HUDEP-2 (cell line): ENCODE data around the gene CEP250.
A peak's percentile ranks its signal among the peaks of the same experiment; 100 is the strongest.

Experiments used
- DNase-seq, 76 experiments: peaks; one replicate each; lab custom pipeline; 2025; ENCODE audit not compliant: unreplicated experiment in 76 of 76; lab: John Stamatoyannopoulos, UW

Gene CEP250

DNA sequence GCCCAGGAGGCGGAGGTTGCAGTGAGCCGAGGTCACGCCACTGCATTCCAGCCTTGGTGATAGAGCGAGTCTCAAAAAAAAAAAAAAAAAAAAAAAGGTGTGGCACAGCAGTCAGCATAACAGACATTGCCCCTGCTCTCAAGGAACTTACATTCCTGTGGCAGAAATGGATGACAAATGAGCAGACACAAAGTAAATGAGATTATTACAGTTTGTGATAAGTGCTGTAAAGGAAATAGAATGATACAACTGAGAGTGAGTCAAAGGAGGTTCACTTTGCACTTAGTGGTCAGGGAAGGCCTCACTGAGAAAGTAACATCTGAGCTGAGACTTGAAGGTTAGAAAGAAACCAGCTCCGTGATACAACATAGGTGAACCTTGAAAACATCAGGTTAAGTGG, 36.4 kb downstream of the CEP250 start:
- no peak for DNase-seq

DNA sequence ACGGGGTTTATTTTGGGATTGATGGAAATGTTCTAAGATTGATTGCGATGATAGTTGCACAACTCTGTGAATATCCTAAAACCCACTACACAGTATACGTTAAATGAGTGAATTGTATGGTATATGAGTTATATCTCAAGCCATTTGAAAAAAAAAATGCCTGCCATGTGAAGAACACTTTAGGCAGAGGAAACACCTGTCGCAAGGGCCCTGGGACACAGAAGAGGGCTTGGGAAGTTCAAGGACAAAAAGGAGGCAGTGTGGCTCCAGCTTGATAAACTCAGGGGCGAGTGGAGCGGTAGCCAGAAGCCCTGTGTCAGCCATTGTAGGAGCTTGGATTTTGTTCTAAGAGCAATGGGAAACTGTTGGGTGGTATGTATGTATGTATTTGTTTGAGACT, 37.0 kb downstream of the CEP250 start:
- DNase-seq: no peak

DNA sequence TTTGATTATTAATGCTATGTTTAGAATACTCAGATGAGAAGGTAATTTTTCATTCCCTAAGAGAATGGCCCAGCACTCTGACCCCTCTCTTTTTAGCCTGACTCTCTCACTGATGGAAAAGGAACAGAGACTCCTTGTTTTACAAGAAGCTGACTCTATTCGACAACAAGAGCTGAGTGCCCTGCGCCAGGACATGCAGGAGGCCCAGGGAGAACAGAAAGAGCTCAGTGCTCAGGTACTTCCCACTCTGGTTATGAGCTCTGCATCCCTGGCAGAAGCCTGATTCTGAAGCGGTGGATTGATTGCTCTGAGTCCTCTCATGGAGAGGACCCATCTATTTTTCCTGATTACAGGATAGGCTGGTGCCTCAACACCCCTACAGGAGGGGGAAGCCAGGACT, 41.1 kb downstream of the CEP250 start:
- no peak for DNase-seq

DNA sequence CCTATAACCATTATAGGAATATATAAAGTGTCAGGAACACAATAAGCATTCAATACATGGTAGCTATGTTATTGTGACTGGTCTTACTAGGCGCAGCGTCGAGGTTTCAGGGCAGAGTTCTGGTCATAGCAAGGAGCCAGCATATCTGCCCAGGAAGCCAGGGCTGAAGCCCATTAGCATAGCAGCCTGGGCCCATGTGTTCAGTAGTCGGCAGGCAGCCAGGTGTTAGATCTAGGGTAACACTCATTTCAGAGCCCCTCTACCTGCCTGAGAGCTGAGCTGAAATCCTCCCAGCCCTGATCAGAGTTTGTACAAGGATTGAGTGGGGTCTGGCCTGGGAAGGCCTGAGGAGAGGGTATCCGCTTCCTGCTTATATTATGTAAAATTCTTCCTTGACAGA, 41.9 kb downstream of the CEP250 start:
- no peak for DNase-seq

DNA sequence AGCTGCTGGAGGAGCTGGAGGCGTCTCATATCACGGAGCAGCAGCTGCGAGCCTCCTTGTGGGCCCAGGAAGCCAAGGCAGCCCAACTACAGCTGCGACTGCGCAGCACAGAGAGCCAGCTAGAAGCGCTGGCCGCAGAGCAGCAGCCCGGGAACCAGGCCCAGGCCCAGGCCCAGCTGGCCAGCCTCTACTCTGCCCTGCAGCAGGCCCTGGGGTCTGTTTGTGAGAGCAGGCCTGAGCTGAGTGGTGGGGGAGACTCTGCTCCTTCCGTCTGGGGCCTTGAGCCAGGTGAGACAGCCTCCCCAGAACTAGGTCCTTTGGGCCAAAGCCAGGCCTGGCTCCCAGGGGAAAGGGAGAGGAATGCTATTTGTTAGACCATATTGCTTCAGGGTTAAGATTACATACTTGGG, 42.4 kb downstream of the CEP250 start:
- DNase-seq: no peak

DNA sequence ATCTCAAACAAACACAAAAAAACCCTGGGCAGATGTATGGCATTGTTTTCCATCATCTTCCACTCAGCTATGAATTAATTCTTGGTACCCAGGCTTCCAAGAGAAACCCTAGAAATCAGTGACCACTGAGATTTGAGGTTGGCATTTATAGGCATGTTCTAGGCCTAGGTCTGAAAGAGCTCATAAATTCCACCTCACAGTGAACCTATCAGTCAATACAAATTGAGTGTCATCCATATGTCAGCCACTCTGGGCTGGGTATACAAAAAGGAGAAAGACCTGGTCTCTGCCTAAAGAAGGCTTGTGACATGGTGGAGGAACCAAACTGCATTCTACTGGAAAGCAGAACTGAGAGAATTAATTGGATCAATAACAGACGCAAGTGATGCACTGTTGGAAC, 43.9 kb downstream of the CEP250 start:
- no peak for DNase-seq

DNA sequence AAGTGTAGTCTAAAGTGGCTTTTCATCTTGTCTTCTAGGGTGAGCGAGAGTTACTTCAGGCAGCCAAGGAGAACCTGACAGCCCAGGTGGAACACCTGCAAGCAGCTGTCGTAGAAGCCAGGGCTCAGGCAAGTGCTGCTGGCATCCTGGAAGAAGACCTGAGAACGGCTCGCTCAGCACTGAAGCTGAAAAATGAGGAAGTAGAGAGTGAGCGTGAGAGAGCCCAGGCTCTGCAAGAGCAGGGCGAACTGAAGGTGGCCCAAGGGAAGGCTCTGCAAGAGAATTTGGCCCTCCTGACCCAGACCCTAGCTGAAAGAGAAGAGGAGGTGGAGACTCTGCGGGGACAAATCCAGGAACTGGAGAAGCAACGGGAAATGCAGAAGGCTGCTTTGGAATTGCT, 47.0 kb downstream of the CEP250 start:
- no peak for DNase-seq

DNA sequence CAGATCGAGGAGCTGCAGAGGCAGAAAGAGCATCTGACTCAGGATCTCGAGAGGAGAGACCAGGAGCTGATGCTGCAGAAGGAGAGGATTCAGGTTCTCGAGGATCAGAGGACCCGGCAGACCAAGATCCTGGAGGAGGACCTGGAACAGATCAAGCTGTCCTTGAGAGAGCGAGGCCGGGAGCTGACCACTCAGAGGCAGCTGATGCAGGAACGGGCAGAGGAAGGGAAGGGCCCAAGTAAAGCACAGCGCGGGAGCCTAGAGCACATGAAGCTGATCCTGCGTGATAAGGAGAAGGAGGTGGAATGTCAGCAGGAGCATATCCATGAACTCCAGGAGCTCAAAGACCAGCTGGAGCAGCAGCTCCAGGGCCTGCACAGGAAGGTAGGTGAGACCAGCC, 47.9 kb downstream of the CEP250 start:
- DNase-seq: no peak

DNA sequence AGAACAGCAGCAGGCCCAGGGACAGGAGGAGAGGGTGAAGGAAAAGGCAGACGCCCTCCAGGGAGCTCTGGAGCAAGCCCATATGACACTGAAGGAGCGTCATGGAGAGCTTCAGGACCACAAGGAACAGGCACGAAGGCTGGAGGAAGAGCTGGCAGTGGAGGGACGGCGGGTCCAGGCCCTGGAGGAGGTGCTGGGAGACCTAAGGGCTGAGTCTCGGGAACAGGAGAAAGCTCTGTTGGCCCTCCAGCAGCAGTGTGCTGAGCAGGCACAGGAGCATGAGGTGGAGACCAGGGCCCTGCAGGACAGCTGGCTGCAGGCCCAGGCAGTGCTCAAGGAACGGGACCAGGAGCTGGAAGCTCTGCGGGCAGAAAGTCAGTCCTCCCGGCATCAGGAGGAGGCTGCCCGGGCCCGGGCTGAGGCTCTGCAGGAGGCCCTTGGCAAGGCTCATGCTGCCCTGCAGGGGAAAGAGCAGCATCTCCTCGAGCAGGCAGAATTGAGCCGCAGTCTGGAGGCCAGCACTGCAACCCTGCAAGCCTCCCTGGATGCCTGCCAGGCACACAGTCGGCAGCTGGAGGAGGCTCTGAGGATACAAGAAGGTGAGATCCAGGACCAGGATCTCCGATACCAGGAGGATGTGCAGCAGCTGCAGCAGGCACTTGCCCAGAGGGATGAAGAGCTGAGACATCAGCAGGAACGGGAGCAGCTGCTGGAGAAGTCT, 48.6 kb downstream of the CEP250 start:
- no peak for DNase-seq

DNA sequence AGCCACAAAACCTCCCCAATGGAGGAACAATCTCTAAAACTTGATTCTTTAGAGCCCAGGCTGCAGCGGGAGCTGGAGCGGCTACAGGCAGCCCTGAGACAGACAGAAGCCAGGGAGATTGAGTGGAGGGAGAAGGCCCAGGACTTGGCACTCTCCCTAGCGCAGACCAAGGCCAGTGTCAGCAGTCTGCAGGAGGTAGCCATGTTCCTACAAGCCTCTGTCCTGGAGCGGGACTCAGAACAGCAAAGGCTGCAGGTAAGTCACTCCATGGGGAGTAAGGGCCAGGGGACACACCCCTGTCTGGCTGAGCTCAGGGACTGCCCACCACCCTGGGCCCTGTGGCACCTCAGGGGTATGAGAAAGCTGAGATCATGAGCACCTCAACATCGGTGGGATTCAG, 49.4 kb downstream of the CEP250 start:
- no peak for DNase-seq

DNA sequence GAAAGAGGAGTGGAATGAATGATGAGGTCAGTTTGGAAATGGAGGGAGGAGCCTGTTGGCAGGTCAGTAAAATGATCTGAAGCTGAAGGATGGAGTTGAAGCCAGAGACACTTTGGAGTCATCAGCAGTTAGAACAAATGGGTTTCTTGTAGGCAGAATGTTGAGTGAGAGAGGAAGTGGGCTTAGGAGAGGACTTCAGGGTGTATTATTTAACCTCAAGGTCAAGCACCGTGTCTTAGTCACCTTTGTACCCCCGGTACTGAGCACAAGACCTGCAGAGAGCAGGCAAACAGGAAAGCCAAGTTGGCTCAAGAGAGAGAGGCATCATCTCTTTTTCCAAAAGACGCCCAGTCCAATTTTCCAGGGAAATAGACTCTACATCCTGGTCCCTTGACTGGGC, 50.8 kb downstream of the CEP250 start:
- no peak for DNase-seq

DNA sequence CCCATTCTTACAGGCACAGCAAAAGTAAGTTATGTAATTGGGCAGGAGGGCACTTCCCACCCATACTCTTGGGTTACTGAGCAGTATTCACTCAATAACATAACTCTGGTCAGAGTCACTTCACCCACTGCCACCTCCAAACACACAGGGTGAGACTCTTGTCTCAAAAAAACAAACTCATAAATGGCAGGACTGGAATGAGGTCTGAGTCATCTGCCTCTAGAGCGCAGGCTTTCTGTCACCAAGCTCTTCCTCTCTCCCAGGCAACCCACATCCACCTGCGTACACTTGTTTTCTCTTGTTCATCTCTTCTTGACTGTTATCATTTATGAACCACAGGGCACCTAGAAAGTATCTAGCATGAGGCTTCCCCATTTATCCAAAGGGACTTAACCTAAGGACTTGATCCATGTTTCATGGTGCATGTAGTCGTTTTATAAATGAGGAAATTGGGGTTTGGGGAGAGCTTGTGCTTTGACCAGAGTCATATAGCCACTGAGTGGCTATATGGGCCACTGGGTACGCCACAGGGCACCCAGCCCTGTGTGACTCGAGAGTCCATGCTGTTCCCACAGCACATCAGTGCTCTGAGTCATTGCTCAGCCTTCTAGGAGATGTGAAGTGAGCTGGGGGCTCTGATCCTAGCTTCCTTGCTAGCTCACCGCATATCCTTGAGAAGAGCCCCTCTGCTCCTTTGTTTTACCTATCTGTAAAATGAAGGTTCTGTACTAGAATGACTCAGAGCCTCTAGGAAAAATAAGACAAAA, 51.7 kb downstream of the CEP250 start:
- no peak for DNase-seq

DNA sequence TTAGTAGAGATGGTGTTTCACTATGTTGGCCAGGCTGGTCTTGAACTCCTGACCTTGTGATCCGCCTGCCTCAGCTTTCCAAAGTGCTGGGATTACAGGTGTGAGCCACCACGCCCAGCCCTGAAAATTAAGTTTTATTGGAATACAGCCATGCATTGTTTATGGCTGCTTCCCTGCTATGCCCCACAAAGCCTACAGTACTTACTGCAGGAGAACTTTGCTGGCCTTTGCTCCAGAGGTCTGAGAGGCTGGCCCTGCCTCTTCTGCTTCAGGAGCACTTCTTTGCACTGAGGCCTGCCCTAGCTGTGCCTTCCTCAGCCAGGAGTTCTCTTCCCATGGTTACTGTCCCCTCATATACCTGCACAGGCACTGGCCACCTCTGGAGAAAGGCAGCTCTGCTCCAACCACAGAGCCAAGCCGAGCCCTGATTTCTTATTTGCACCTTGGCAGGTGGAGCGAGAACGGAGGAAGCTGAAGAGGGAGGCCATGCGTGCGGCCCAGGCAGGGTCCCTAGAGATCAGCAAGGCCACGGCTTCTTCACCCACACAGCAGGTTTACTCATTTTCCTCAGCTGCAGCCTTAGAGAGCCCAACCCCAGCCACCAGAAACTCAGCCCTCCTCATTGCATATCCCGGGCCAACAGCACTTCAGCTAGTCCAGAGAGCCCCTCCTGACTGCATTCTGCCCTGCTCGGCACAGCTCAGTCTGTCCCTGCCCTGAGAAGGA, 53.3 kb downstream of the CEP250 start:
- no peak for DNase-seq

DNA sequence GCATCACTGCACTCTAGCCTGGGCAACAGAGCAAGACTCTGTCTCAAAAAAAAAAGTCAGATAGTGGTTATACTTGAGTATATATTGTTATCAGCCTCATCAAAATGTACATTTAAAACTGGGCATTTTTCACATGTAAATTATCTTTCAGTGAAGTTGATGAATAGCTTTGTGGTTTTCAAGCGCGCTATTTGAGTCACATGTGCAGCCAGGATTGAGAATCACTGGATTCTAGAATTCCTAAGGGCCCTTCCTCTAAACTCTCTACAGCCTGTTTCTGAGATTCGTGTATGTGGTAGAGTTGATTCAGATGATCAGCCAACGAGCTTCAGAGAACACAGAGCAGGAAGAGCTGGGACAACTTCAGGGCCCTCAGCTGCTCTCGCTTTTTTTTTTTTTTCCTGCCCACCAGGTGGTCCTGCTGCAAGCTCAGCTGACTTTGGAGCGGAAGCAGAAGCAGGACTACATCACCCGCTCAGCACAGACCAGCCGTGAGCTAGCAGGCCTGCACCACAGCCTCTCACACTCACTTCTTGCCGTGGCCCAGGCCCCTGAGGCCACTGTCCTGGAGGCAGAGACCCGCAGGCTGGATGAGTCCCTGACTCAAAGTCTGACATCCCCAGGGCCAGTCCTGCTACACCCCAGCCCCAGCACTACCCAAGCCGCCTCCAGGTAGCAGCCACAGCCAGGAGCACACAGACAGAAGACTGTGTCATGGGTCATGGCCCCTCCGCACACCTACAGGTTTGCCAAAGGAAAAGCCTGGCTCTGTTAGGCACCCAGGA, 55.7 kb downstream of the CEP250 start:
- no peak for DNase-seq

DNA sequence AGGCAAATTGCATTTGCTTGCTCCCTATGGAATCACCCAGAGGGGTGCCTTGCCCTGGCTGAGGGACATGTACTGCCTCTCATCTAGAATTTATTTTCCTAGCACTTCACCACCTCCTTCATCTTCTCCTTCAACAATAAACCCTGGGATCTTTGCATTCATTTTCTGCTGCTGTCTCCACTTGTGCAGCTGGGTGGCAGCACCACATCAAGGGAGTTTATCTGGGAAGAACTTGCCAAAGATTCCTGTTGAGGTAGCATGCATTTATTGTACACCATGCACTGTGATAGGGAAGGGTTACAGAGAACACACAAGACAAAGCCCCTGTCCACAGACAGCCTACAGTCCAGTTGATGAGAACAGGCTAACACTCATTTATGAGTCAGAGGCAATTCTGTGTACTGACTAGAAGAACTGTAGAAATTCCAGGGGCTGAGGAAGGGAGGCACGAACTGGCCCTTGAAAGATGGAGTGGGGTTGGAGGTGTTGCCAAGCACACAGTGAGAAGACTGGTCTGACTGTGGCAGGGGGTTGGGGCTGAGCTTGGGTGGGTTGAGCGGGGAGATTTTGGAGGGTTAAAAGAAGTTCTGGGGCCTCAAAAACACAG, 56.5 kb downstream of the CEP250 start:
- peak in 57 of 76 experiments; percentile 5 to 74 (median 30) for DNase-seq

DNA sequence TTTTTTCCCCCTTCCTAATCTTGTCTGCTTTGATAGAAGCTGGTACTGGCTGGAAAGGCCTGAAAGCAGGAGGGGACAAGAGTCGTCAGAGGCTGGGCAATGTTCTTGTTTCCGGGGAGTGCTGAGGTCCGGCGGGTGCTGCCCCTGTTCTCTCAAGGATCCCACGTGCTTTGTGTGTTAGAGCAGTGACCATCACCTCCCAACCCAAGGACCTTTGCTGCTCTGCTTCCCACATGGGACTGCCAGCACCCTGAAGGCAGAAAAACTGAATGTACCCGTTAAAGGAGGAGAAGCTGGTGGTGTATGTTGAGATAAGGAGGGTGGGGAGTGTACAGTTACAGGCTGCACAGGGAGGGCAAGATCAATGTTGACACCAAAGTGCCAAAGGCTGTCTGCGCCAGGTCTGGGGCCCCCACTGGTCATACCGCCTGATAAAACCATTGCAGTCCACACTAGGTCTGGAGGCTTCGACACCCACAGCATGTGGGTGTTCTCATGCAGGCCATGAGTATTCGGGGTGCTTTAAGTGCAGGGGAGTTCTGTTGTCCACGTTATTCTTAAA, 59.1 kb downstream of the CEP250 start:
- peak in 75 of 76 experiments; percentile 59 to 97 (median 86) for DNase-seq

DNA sequence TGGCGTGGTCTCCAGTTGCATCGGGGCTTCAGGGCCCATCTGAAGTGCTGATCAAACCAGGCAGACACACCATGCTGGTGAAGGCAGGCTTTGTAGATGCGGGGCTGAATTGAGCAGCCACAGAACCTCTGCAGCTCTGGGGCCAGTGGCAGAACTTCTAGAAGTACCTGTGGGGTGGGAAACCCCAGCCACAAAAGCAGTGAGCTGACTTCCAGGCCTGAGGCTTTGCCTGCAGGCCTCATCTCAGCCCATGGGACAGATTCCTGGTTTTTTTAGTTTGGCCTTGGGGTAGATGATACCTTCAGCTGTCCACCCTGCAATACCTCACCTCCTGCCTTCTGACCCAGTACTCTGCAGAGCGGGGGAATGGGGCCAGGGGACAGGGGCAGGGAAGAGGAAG, 59.9 kb downstream of the CEP250 start:
- DNase-seq: peak in 1 of 76 experiments; percentile 52

DNA sequence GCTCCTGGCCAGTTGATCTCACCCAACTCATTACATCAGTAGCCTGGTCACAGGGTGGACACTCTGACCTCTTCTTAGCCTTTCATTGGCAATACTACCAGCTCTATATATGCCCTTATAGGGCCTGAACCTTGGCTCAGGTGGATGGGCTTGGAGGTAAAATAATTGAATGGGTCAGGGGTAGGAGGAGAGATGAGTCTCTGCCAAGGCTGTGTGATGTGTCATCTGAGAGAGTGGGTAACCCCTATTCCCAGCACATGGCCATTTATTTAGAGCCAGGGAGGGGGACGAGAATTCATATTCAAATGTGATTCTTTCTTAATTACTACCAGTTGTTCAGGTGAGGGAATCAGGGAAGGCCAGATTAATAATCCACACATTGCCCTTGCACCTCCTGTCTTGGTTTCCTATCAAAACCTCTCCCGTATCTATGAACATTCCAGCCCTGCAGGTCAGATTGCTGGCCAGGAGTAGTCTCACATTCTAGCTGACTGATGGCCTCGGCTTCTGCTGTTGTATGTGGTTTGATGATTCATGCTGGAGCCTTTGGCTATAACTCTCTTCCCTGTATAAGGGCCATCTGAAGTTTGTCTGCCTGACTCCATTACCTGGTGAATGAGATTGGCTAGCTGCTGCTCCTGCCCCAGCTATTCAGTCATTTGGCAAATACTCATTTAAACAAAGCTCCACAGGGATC, 60.7 kb downstream of the CEP250 start:
- DNase-seq: peak in 23 of 76 experiments; percentile 5 to 51 (median 21)

DNA sequence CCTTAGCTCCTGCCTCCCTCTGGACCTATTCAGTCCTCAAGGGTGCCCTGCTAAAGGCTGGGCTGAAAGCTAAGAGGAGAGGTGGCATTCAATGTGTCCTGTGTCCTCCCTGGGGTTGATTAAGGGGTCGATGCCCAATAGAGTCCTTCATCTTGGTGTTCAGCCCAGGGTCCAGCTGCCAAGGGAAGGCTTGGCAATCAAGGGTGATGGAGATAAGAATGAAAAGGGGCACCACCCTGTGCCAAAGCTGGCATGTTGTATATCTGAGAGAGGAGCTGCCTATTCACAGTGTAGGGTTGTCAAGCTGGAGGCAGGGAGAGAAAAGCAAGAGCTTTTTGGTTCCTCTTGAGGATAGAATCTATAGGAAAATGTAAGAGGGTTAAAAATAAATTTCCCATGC, 61.7 kb downstream of the CEP250 start:
- peak in 69 of 76 experiments; percentile 8 to 83 (median 56) for DNase-seq
